ENCODE data around the gene SLC8A2.
"Not testable (repeated sequence)": the region's sequence is repeated elsewhere in the genome, so short reads cannot be mapped to it uniquely, and the experiment has no call there.

Gene SLC8A2

DNA sequence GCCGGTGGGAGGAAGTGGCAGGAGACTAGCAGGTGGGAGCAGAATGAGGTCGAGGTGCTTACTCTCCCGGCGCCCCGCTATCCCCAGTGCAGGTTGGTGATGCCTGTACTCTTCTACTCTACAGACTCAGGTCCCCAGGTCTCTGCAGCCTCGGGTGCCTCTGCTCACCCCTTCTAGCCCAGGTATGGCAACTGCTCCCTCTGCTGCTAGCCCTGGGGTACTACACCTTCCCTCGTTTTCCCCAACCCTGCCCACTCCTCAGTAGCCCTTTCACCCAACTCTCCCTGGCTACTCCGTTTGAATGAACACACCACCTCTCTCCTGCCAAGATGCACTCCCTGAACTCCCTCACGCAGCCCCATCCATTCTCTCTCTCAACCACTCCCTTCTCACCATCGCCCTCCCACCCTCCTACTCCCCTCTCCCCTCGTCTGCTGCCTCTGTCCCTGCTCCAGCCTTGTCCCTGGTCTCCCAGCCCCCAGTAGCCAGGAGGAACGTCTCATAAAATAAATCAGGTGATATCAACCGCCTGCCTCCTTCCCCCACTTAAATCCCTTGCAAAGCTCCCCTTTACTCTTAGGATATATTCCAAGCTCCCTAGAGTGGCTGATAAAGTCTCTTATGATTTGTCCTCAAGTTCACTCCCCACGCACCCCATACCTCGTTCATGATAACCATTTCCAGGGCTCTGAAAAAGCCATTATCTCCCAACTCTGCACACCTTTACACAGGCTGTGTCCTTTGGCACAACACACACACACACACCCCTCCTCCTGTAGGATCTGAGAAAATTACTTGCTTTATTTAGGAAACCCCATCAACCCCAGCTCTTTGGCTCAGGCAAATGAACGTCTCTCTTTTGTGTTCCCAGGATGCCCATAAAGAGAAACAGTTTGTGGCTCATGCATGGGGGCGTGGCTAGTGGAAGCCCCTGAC, 44.2 kb downstream of the SLC8A2 start:
- peak; percentile 81 for DNase-seq

DNA sequence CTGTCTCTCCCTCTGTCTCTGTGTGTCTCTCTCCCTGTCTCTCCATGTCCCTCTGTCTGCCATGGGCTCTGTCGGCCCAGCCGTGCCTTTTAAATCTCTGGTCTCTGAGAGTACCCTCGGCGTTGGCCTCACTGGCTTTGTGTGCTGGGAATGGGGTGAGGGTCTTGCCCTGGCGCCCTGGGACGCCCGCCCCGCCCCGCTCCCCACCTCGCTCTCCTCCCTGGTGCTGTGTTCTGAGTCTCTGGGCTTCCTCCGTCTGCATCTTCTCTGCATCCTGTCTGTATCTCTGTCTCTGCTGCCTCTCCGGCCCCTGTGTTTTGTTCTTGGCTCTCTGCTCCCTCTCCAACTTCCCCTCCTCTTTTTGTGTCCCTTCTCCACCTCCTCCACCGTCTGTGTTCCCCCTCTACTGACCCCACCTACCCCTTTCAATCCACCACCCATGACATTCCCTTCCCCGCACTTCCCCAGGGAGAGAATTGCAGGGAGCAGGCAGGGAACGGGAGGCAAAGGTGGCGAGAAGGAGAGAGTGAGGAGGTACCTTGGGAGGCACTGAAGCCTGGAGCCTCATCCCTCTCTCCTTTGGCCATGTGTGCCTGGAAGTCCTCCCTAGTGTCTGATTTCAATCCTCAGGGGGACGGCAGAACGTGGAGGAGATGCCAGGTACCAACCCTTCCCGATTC, 48.4 kb downstream of the SLC8A2 start:
- no peak for DNase-seq

DNA sequence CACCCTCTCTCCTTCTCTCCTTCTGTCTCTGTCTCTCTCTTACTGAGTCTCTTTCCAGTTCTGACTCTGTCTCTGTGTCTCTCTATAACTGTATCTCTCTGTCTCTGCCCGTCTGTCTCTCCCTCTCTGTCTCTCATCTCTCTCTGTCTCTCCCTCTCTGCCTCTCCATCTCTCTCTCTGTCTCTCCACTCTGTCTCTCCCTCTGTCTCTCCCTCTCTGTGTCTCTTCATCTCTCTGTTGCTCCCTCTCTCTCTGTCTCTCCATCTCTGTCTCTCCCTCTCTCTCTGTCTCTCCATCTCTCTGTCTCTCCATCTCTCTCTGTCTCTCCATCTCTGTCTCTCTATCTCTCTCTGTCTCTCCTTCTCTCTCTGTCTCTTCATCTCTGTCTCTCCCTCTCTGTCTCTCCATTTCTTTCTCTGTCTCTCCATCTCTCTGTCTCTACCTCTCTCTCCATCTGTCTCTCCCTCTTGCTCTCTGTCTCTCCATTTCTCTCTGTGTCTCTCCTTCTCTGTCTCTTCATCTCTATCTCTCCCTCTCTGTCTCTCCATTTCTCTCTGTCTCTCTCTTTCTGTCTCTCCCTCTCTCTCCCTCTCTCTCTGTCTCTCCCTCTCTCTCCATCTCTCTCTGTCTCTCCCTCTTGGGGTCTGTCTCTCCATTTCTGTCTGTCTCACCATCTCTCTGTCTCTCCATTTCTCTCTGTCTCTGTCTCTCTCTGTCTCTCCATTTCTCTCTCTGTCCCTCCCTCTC, 49.1 kb downstream of the SLC8A2 start:
- DNase-seq = no peak

DNA sequence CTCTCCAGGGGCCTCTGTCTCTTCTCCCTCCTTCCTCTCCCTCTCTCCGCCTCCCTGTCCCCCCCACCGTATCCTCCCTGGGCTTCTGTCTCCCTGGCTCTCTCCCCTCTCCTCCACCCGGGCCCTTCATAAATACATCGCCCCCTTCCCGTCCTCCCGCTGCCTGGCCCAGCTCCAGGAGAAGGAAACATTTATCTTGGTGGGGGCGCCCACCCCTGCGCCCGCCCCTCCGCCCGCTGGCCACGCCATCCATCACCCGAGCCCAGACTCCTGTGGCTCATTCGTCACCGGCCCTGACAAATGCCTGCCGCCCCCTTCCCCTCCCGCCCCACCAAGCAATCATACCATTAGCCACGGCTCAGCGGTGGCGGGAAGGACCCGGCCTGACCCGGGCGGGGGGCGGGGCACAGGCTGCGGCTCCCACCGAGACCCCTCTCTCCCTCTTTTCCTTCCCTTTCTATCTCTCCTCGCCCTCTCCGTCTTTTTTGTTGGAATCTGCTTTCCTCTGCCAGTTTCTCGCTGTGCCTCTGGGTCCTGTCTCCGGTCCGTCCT, 49.8 kb downstream of the SLC8A2 start:
- no peak for DNase-seq

DNA sequence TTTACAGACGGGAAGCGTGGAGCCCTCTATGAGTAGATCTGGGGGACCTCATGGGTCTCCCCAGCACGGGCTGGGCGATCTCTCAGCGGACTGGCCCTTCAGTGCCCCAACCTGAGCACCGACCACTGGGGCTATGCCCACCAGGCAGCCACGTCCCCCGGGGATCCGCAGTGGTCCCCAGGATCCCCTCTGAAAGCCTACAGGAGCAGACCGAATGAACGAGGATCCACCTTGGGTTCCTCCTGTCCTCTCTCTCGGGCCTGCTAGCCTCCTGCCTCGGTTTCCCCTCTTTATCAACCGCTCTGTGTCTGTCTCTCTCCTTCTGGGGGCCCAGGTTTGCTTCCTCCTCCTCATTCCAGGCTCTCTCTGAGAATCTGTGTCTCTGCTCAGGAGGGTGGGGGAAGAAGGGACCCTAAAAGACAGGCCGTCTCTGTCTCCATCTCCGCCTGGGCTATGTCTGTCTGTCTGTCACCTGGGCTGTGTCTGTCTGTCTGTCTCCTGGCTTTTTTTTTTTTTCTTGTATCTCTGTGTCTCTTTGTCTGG, 50.4 kb downstream of the SLC8A2 start:
- no peak for DNase-seq

DNA sequence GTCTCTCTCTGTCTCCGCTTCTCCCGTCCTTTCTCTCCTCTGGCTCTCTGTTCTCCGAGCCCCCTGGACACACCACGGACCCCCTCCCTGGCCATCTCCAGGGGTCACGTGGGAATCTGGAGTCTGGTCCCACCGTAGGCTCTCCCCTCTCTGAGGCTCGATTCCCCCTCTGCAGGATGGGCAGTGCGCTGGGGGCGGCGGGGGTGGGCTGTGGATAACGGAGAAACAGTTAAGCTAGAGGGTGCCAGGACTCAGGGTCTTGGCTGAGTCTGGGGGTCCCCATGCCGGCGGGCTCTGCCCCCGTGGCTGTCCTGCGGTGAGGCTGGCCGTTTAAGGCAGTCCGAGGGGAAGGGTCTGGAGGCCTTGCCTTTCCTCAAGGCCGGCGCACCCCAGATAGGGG, 51.9 kb downstream of the SLC8A2 start:
- DNase-seq = no peak

DNA sequence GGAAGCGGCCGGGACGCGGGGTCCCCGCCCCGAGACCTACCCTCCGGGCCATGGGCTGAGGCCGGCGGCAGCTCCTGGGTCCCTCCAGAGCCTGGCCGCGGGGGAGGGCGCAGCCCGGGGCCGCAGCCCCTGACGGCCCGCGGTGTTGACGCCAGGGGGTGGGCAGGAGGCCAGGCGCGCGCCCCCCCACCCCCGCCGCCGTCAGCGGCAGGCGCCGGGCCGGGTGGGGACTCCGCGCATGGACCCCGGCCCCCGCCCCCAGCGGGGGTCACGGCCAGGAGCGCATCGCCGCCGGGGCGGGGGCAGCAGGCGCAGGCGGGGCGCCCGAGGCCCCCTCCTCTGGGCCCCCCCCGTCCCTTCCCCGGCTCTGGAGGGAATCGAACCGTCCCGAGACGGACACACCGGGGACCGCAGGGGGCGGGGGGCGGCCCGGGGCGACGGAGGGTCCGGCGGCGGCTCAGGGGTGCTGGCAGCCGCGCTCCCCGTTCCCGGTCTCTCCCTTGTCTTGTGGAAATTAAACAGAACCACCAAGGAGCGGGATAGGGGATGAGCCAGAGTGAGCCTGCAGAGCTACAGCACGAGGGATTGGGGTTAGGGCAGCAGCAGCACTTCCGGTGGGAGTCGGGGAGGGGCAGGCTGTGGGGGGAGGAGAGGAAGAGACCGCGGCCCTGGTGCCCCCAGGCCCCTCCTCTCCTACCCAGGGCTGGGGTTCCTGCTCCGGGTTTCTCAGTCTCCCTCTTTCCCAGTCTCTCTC, 52.5 kb downstream of the SLC8A2 start, which contains the start of gene MEIS3:
Gene MEIS3, minus strand, starts transcription at position 498 of the 754 bp plus-strand sequence. Its CDS starts 446 bp downstream, at position 52.
- no peak for DNase-seq

DNA sequence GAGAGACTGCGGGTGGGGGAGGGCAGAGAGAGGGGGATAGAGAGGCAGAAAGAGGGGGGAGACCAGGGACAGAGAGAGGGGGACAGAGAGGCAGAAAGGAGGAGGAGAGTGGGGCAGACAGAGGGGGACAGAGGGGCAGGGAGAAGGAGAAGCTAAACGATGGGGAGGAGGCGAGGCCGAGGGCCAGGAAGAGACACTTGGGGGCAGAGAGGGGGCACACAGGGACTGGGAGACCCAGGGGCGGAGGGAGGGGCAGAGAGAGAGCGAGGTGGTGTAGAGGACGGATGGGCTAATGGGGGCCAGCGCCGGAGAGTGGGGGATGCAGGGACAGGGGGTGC, 53.0 kb downstream of the SLC8A2 start:
- DNase-seq = no peak

DNA sequence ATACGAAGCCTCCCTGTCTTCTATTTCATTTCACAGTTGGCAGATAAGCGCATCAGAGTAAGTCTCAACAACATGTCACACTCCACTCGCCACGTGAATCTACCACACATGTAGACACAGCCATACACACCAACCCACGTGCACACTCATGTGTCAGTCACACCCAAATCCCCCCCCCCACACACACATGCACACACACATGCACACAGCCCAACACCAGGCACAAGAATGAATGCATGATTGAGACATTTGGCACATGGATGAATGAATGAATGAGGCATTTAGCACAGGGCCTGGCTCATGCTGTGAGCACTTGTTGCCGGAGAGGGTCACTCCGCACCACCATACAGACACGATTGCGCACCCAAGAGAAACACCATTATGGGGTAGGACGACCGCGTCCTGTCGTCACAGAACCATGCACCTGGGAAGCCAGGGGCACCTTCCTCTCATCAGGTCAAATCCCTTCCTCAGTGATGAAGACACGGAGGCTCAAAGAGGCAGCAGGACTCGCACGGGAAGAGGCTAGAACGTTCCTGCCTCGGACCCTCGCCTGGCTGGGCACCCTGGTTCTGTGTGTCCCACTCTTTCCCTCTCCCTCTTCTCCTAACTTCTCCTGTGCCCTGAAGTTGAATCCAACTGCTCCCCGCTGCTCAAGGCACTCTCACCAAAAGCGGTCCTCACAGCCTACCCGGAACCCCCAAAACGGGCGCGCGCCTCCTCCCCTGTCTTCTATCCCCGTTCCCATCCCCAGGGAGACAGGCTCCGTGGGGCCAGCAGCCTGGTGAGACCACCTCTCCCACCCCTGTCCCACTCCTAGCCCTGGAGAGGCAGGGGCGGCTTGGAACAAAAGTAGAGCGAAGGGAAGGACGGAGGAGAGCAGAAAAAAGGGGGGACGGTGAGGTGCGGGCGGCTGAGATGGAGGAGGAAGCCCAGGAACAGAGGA, 53.7 kb downstream of the SLC8A2 start:
- no peak for DNase-seq

DNA sequence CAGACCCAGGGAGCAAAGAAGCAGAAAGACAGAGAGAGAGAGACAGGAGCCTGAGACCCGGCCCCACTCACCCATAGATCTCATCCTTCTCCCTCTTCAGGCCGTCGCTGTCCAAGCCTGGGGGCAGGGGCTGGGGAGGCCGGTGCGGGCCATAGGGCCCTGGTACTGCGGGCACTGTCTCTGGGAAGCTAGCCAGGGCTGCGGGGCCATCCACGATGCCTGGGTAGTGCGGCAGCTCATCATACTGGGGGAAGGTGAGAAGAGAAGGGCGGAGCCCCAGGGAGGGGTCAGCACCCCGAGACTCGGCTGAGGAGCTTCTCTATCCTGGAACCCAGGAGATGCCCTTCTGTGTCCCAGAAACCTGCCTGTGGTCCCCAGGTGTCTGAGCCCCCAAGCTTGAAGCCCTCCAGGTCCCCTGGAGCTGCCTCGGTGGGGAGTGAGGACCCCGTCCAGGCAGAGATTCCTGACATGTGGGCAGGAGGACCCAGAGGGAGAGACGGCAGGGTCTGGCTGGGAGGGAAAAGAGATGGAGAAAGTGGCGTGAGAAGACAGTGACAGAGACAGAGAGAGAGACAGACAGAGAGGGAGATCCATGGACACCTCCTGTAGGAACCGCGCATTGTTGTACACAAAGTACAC, 54.5 kb downstream of the SLC8A2 start:
- DNase-seq = no peak

DNA sequence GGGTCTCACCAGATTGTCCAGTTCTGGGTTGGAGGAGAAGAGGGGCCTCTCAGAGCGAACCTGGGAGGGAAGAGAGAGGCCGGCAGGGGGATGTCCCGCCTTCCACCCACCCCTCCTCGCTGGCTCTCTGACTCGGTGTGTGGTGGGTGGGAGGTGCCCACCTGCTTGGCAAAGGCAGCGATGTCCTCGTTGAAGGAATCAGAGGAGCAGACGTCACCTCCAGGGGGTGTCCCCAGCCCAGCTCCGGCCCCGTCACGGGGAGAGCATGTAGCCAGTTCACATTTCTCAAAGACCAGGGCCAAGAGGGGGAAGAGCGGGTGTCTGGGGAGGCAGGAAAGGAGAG, 55.1 kb downstream of the SLC8A2 start:
- DNase-seq = no peak

DNA sequence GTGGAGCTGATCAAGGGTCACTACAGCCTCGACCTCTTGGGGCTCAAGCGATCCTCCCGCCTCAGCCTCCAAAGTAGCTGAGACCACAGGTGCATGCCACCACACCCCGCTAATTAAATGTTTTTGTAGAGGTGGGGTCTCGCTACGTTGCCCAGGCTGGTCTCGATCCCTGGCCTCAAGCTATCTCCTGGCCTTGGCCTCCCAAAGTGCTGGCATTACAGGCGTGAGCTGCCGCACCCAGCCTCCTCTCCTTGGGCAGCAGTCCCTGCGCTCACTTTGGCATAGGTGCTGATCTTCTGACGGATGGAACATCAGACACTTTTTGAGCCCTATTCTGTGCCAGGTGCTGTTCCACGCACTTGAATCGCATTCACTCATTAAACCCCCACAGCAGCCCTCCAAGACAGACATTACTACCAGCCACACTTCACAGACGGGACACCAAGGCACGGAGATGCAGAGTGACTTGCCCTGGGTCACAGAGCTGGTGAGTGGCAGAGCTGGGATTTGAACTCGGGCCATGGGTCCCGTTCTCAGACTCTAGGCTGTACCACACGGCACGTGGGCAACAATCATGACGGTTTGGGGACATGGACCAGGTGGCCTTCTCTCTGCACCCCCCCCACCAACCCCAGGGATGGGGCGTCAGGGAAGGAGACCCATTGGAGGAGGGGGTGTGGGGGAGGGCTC, 55.6 kb downstream of the SLC8A2 start:
- DNase-seq = no peak

DNA sequence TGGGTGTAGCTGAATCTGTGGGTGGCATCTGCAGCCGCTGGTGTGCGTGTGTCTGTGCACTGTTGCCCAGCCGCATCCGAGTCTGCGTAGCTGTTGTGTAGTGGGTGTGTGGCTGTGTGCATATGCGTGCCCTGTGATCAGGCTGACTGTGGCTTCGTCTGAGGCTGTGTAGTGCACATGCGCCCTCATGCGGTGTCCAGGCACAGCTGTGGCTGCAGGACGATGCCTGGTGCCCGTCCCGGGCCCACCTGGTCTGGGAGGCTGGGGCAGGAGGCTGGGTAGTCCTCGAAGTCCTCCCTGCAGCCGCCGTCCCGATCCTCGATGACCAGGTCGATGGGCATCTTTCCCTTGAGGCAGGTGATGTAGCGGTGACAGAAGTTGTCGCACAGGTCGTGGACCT, 57.2 kb downstream of the SLC8A2 start:
- no peak for DNase-seq

DNA sequence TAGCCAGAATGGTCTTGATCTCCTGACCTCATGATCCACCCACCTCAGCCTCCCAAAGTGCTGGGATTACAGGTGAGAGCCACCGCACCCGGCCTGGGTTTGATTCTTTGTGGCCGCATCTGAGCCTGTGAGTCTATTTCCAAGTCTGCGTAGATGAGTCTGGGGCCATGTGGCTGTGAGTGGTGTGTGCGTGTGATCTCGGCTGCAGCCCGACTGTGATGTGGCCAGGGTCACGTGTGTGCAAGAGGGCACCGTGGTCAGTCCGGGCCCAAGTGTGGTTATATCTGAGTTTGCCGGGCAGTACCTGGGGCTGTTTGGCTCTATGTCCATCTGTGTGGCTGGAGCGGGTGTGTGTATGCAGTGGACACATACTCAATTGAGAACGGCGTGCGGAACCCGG, 57.8 kb downstream of the SLC8A2 start:
- DNase-seq = no peak

DNA sequence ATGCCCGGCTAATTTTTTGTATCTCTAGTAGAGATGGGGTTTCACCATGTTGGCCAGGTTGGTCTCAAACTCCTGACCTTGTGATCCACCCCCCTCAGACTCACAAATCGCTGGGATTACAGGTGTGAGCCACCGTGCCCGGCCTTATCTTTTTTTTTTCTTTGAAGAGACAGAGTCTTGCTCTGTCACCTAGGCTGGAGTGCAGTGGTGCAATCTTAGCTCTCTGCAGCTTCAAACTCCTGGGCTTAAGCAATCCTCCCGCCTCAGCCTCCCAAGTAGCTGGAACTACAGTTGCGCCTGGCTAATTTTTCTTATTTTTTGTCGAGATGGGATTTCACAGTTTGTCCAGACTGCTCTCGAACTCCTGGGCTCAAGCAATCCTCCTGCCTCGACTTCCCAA, 60.0 kb downstream of the SLC8A2 start:
- DNase-seq = not testable (repeated sequence)

DNA sequence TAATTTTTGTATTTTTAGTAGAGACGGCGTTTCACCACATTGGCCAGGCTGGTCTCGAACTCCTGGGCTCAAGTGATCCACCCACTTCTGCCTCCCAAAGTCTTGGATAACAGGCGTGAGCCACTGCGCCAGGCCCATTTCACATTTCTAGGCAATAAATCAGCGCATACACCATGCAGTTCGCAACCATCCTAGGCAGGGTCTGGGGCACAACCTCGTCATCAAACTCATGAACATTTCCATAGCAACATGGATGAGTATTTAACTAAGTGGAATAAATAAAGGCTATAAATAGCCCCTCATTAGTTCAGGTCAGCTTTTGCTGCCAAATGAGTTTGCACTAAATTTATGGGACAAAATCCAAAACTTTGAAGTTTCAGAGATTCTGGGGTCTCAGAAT, 60.6 kb downstream of the SLC8A2 start:
- no peak for DNase-seq

DNA sequence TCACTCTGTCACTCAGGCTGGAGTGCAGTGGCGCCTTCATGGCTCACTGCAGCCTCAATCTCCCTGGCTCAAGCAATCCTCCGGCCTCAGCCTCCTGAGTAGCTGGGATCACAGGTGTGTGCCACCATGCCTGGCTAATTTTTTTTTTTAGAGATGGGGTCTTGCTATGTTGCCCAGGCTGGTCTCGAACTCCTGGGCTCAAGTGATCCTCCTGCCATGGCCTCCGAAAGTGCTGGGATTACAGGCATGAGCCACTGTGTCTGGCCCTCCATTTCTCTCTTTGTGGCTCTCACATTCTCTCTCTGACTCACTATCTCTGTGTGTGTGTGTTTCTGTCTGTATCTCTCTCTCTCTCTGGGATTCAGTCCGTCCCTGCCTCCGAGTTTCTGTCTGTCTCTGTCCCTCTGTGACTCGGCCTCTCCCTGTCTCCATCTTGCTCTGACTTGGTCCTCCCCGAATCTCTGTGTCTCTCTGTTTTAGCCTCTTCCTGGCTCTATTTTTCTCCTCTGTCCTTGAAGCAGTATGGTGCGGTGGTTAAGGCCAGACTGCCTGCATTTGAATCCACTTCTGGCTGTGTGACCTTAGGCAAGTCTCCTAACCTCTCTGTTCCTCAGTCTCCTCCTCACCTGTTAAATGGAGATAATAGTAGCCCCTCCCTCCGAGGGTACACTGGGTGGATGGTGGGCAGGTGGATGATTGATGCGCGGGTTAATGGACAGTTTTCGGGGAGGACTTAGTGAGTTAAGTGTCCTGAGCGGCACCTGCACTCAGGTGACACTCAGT, 63.3 kb downstream of the SLC8A2 start:
- no peak for DNase-seq

DNA sequence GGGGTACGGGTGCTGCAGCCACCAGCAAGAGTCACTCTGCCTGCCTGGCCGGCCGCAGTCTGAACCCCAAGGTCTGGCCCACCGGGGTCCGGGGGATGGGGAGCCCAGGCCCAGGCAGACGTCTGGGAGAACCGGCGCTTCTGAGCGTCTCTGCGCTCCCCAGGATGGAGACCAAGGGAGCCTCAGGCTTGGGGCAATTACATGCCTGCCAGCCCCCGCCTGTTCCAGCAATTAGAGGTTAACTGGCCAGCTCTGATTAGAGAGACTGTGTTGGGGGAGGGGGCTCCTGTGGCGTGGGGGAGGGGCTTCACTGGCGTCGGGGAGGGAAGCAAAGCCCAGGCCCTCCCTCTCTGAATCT, 64.3 kb downstream of the SLC8A2 start:
- DNase-seq = no peak

DNA sequence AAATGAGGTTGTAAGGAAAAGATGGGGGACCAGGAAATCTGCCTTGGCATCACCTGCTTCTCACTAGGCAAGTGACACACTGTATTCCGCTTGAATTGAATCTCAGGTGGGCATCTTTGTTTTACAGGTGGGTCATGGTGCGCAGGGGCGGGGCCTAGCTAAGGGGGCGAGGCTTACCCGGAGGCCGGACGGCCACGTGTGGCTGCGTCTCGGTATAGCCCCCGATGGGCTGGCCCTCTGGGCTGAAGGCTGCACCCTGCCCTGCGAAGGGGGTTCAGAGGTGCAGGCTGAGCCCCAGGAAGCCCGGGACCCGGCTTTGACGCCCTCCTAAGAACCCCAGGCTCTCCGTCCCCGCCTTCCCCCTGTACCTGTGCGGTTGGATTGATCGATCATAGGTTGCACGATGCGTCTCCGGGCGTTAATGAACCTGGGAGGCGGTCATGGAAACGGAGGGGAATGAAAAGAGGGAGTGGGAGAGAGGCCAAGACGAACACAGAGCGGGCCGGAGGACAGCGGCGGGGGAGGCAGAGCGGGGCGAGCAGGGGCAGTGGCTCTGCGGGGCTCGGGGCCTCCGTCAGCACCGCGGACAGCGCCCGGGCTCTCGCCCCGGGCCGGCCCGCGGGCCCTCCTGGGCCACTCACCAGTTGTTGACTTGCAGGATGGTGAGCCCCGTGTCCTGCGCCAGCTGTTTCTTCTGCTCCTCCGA, 64.8 kb downstream of the SLC8A2 start:
- no peak for DNase-seq
